Esophagus muscularis mucosa (tissue), 3 donors: ENCODE data around the gene FCRL1.

Experiments used
- POLR2AphosphoS5 ChIP-seq, 2 donors: sonication (generic); formaldehyde crosslinking; IDR thresholded peaks; one replicate each; pipeline ENCODE4 v1.6.1; 2017; ENCODE audit warnings: antibody characterized with exemption in 2 of 2
- TF ChIP-seq, protein P1 (sequence below), 3 experiments: fragments of 200-600 bp in 2 of 3; fragments of 450-650 bp in 1 of 3; sonication (generic) in 2 of 3; IDR thresholded peaks; one replicate each; pipeline ENCODE4 v1.5.1; 2017 to 2019; ENCODE audit warnings: antibody characterized with exemption in 3 of 3, mild to moderate bottlenecking in 2 of 3, moderate library complexity in 1 of 3

DNA sequence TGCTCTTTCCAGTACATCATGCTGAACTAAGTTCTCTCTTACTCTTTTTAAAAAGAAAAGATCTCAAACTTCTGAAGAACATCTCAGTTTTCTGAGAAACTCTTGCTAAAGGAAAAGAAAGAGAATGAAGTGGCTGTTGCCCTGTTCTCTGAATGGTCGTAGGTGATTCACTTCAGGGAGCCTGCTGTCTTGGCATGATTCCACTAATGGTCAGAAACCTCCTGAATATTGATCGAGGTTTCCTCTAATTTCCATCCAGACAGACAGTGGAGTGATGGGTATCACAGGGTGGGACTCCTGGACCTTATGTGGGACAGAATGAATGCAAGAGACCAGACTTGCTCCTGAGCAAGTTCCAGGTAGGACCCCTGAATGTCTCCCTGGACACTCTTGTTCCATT, 45.5 kb downstream of the FCRL1 start:
- TF ChIP-seq, protein P1, sequence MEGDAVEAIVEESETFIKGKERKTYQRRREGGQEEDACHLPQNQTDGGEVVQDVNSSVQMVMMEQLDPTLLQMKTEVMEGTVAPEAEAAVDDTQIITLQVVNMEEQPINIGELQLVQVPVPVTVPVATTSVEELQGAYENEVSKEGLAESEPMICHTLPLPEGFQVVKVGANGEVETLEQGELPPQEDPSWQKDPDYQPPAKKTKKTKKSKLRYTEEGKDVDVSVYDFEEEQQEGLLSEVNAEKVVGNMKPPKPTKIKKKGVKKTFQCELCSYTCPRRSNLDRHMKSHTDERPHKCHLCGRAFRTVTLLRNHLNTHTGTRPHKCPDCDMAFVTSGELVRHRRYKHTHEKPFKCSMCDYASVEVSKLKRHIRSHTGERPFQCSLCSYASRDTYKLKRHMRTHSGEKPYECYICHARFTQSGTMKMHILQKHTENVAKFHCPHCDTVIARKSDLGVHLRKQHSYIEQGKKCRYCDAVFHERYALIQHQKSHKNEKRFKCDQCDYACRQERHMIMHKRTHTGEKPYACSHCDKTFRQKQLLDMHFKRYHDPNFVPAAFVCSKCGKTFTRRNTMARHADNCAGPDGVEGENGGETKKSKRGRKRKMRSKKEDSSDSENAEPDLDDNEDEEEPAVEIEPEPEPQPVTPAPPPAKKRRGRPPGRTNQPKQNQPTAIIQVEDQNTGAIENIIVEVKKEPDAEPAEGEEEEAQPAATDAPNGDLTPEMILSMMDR (IDR thresholded peaks at IDR 0.05): no peak
- TF ChIP-seq POLR2AphosphoS5 (IDR thresholded peaks at IDR 0.05): no peak
